NCI-H2227 (cell line): ENCODE results near the gene MAGEB6B.
"Not testable (repeated sequence)": the region's sequence is repeated elsewhere in the genome, so short reads cannot be mapped to it uniquely, and the experiment has no call there.

Experiments used
- DNase-seq: peaks from one replicate; lab custom pipeline; 2025; ENCODE audit not compliant: unreplicated experiment; lab: John Stamatoyannopoulos, UW

MAGEB6B gene

GRCh38 chrX:26160301-26160700 lies at the start of gene MAGEB6B:
Gene MAGEB6B (plus strand): TSS chrX:26160601. CDS start chrX:26160601, 0 bp downstream.
- no peak for DNase-seq

- no peak for DNase-seq
These were observed 22.1 kb upstream of the MAGEB6B start, which contains the start of gene MAGEB18 for GRCh38 chrX:26138274-26138673. Gene MAGEB18 (plus strand): TSS chrX:26138343. CDS start chrX:26138986, 643 bp downstream.

GRCh38 chrX:26146024-26146423 lies 14.4 kb upstream of the MAGEB6B start:
- DNase-seq, result no peak

GRCh38 chrX:26192204-26192603 lies 31.8 kb downstream of the MAGEB6B start, which contains the start of gene MAGEB6:
Gene MAGEB6 (plus strand): TSS chrX:26192440. CDS start chrX:26193847, 1,407 bp downstream.
- no peak for DNase-seq

GRCh38 chrX:26203561-26203960 lies 43.2 kb downstream of the MAGEB6B start:
- no peak for DNase-seq

GRCh38 chrX:26204717-26205116 lies 44.3 kb downstream of the MAGEB6B start:
- DNase-seq, result not testable (repeated sequence)

- no peak for DNase-seq
These were observed 47.6 kb downstream of the MAGEB6B start for GRCh38 chrX:26208012-26208411.
